OCI-LY7 (cell line): Measurements from ENCODE around the gene GALNT11.

Experiments
- CTCF ChIP-seq: fragments of 200-600 bp; sonication (generic); conservative IDR thresholded peaks from 2 replicates; pipeline ENCODE4 v1.5.1; 2014; ENCODE audit warnings: mild to moderate bottlenecking, antibody characterized with exemption, low read length, moderate library complexity, mixed read lengths
- EZH2phosphoT487 ChIP-seq: fragments of 200-600 bp; sonication (generic); IDR thresholded peaks from 2 replicates; pipeline ENCODE4 v1.6.1; 2018; ENCODE audit warnings: low read depth, borderline replicate concordance, mild to moderate bottlenecking, mixed run types, antibody characterized with exemption, low read length, moderate library complexity, mixed read lengths

- no peak for TF ChIP-seq CTCF
- TF ChIP-seq EZH2phosphoT487 = no peak
These were observed 25.1 kb downstream of the GALNT11 start for GRCh38 chr7:152050547-152050971.
